DMS53 treated with DMSO at 0.1 percent for 48 hours (cell line): ENCODE data around the gene FARSB.

Source experiments
- DNase-seq: peaks from one replicate; lab custom pipeline; 2025; ENCODE audit not compliant: unreplicated experiment; lab: John Stamatoyannopoulos, UW

The FARSB gene

GRCh38 chr2:222561817-222562645 lies 93.9 kb downstream of the FARSB start:
- peak; percentile 16 for DNase-seq

- DNase-seq, result no peak
These were observed 94.7 kb downstream of the FARSB start for GRCh38 chr2:222561151-222561550.

DNA sequence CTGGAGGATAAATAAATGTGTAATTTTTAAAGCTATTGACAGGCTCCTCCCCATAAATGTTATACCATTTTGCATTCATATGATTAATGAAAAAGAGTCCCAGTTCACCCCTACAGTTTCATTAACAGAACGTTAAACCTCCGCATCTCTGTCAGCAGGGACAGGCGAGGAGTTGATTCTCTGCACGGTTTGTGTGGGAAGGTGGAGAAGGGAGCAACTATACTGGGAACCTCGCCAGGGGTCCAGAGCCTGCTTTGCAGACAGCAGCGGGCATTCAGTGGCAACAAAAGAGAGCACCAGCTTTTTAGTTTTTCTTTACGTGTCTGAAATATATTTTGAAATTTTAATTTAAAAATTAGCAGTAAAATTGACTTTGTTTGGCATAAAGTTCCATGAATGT lies 101.4 kb downstream of the FARSB start:
- no peak for DNase-seq

- DNase-seq, result no peak
These were observed 106.9 kb downstream of the FARSB start for GRCh38 chr2:222548992-222549391.

- no peak for DNase-seq
These were observed 108.8 kb downstream of the FARSB start for GRCh38 chr2:222547083-222547482.

DNA sequence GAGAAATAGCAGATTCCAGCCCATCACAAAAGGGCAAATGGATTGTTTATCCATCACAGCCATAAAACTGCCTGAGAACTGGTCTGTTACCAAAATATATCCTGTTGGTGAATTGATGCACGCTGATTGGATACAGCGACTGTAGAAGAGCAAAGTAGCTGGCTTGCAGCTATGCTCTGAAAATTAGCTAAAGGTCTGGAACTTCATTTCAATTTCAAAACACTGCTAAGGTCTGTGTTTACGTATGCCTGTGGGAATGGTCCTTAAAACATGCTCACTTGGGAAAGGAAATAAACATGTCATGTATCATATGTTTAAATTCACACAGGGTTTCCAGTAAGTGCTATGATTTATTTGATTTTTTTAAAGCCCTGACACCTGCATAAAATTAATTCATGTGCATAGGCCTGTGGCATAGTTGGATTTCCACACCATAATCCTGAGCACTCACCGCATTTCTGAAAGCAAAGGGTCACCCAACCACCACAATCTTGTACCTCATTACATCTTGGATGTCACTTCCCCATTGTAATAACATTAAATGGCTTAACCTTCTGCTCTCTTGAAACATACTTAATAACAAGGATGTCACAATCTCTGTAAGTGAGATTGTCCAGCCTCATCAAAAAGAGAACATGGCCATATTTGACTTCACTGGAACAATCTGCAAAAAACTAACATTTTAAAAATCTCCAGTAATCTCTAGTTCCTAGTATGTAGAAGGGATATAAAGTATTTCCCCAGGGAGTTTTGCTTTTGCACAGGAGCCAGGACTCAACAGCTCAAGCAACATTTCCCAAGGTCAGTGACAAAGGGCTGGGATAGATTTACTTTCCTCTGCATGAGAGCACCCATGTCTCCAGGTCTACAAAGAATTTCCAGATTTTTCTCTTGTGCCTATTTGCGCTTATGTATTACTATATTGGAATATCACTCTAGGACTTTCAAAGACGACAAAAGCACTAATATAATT lies 109.8 kb downstream of the FARSB start:
- no peak for DNase-seq

- no peak for DNase-seq
These were observed 111.2 kb downstream of the FARSB start for GRCh38 chr2:222544661-222545060.

- no peak for DNase-seq
These were observed 117.4 kb downstream of the FARSB start for GRCh38 chr2:222538535-222538934.

- DNase-seq, result no peak
These were observed 120.4 kb downstream of the FARSB start for GRCh38 chr2:222535477-222535876.

DNA sequence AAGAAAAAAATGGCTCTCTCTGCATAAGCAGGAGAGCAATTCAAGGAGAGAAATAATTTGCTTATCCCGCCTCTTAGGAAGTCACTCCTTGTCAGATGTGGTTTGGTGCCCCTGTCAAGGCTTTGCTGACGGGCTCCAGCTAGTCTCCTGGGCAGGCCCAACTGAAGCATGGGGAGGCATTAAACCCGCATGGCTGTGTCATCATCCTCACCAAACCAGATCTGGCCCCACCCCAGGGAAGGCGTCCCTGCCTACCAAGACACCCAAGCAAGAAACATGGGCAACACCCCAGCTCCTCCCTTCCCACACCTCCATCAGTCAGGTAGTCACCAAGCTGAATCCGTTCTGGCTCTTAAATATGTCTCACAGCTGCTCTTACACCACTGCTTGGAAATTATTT lies 123.6 kb downstream of the FARSB start:
- DNase-seq, result no peak

DNA sequence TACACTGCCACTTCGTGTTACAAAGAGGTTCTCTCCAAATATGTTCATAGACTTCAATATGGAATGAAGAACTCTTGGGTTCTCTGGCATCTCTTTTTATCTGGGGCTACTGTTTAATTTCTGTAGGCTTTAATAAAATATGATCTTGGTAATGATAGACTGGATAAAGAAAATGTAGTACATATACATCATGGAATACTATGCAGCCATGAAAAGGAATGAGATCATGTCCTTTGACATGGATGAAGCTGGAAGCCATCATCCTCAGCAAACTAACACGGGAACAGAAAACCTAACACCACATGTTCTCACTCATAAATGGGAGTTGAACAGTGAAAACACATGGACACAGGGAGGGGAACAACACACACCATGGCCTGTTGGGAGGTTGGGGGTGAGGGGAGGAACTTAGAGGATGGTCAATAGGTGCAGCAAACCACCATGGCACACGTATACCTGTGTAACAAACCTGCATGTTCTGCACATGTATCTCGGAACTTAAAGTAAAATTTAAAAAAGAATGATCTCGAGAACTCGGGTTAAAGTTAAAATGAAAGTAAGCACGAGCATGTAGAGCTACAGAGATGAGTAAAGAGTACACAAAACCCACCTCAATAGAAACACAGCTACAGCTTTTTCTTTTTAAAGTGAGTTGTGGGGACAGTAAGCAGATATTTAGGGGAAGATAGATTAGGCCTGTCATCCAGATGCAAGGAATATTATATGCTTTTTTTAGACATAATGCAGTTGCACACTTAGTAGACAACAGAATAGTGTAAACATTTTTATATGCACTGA lies 129.2 kb downstream of the FARSB start:
- DNase-seq, result no peak

DNA sequence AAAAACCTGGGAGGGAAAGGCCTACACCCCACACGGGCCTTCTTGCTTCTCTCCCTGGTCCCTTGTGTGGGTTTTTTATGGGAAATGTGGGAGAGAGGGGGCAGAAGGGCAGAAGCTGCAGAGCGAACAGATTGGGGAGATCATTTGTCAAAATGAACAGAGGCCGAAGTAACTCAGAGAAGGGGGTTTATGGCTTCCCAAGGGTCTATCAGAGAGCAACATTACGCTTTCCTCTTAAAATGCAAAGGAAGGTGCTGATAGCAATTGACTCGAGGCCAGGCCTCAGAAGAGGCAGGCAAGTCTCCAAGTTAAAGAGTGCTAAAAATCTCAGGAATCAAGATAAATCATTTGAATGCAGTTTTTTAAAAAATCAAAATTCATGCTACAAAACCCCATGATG lies 130.1 kb downstream of the FARSB start:
- no peak for DNase-seq

DNA sequence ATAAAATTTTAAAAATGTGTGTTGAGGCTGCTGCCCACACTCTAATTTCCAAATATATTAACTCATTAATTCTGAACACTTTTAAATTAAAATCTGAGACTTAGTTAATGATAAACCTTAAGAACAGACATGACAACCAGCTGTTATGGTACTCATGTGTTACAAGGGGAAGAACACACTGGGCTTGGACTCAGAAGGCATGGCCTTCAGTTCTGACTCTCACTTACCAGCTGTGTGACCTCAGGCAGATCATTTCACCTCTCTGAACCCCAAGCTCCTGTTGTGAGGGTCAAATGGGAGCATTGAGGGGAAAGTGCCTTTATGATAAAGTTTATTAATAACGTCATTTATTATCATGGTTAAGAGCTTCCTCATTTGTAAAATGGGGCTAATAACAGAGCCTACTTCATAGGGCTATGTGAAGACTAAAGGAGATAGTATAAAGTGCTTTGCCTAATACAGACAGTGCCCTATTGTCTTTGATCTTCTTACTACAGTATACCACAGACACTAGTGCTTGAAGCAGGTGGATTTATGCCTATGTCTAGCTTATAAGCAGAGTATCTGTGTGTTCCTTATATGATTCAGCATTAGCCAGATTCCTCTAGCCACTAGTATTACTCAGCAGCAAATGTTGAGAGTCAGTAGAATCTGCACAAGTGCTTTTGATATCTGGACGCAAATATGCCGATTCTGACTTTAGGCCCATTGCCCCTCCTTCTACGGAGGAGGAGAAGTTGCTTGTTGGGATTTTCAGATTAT lies 131.9 kb downstream of the FARSB start:
- DNase-seq, result no peak

DNA sequence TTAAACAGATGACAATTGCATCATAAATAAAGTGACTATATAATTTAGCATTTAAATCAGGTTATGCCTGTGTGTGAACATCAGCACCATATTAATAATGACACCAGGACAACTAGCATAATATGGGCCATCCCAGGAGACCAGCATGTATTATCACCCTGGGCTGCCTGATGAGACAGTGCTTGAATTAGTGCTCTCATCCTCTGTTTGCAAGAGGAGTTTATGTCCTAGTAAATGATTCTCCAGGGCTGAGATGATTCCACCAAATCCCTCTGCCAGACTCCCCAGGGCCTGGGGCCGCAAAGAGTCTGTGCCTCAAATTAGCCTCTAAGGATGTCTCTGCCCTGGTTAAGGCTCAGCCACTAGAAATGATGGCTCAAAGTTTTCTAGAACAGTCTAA lies 133.8 kb downstream of the FARSB start:
- DNase-seq, result no peak

DNA sequence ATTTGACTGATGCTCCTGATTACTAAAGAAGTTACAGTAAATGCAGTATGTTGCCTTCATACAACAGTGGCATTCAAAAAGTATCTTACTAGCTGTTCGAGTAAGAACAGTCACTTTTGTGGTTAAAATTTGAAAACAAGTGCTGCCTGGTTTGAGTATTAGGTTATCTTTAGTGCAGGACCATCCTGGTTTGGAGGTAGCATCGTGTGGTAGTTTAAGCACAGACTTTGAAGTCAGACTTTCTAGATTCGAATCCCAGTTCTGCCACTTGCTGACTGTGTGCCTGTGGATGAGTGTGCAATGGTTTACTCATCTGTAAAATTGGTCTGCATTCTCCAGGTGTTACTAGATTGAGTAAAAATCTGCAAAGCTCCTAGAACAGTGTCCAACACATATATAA lies 134.8 kb downstream of the FARSB start:
- no peak for DNase-seq
